Posterior vena cava (tissue), 2 donors: ENCODE results near the gene ENTPD7. TPM values are rescaled to one million over a fixed set of nuclear protein-coding genes. Genes with fewer than 3 reads are reported as not detected.
"Not testable (repeated sequence)": the region's sequence is repeated elsewhere in the genome, so short reads cannot be mapped to it uniquely, and the experiment has no call there.

Experiments used
- DNase-seq: peaks from one replicate; pipeline ENCODE4 v3.0.0-alpha.2; 2020; ENCODE audit warnings: low spot score
- intact Hi-C, 2 donors: fragments of 100-400 bp; cut with DNase I; formaldehyde crosslinking; loops; one replicate each; pipeline versions ENCODE4 v1.14.1 to v1.14.2; 2022 to 2023
- total RNA-seq, 2 donors: library from RNA; stranded (reverse); fragmentation: NEBNext Ultra II Directional; extraction: Animal tissue kit (Norgen Biotek cat#: 25700); gene quantifications; one replicate each; pipeline ENCODE4 v1.2.1, GENCODE V29; 2021
- donor health status: DM: yes; HTN: yes; CAD: no.
- donor health status: DM: yes; HTN: yes; CAD: no.

ENTPD7 gene
- total RNA-seq, 2 donors from 2014 or later, result 8.5 to 10.1 TPM

DNA sequence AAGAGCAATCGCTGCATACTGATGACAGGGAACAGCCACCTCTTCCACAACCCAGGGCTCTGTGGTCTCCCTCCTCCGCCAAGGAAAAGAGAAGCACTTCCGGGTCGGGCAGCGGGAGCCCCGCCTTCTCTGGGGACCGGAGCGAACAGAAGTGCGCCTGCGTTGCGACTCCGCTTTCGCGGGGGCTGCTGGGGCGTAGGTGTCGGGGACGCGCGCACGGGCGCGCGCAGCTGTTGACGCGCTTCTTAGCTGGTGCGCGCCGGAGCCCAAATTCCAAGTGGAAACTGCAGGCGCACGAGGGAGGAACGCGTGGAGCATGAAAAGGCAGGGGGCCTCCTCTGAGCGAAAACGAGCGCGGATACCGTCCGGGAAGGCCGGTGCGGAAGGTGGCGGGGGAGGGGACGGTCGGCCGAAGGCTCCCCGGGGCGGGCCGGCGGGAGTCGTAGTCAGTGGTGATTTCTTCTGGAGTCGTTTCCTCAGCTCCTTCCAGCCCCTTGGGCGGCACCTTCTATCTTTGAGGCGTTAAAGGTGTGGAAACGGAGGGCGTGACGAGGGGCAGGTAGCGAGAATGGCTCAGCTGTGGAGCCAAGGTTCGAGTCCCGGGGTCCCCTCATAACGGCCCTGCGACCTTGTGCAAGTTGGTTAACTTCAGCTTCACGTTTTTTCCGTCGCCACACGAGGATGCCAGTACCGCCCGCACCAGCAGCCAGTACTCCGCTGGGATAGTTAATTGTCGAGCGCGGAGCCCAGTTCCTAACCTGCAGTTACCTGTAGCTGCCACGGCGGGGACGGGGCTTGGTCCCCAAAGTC, 72.9 kb downstream of the ENTPD7 start, which contains the start of the genes COX15 and CUTC:
Gene COX15, minus strand, starts transcription at position 95 of the 810 bp plus-strand sequence. Its CDS starts 78 bp downstream, at position 17.
Gene CUTC, plus strand, starts transcription at position 202 of the 810 bp plus-strand sequence. Its CDS starts 115 bp downstream, at position 317.
- DNase-seq, result peak; percentile 99
- intact Hi-C loops, result no loop called here

DNA sequence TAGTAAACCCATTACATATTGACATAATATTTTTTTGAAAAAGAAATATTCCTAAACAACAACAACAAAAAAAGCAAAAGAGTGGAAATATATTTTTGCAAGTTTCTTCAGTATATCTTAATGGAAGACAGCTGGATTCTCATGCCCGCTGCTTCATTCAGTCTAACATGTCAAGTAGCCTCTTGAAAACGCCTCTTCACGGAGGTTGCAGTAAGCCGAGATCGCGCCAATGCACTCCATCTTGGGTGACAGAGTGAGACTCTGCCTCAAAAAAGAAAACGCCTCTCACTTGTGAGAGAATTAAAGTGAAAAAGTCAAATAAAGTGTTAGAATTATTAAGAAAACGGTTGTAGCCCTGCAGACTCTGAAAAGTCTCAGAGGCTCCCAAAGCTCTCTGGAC, 74.1 kb downstream of the ENTPD7 start:
- no peak for DNase-seq
- intact Hi-C loops, result no loop called here

- DNase-seq, intact Hi-C loops: not testable (repeated sequence)
These were observed 74.8 kb downstream of the ENTPD7 start for GRCh38 chr10:99734111-99734510.

GRCh38 chr10:99740260-99740659, 81.0 kb downstream of the ENTPD7 start:
- DNase-seq, result no peak
- intact Hi-C loops, result no loop called here

DNA sequence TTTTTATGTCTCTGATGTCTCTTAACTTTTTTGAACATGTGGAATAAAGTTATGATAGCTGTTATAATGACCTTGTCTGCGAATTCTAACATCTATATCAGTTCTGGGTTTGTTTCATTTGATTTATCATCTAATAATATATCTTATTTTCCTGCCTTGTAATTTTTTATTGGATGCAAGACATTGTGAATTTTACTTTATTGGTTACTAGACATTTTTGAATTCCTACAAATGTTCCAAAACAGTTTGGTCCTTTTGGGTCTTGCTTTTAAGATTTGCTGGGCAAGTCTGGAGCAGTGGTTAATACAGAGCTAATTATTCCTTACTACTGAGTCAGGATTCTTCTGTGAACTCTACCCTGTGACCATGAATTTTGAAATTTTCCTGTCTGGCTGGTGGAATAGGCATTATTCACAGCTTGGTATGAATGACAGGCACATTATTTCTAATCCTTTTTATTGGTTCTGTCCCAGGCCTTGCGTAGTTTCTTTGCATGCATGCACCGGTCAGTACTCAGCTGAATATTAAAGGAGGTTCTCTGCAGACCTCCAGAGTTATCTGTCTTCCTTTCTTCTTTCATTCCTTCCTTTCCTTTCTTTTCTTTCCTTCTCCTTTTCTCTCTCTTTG, 81.7 kb downstream of the ENTPD7 start:
- intact Hi-C loops, result no loop called here
- DNase-seq, result no peak

DNA sequence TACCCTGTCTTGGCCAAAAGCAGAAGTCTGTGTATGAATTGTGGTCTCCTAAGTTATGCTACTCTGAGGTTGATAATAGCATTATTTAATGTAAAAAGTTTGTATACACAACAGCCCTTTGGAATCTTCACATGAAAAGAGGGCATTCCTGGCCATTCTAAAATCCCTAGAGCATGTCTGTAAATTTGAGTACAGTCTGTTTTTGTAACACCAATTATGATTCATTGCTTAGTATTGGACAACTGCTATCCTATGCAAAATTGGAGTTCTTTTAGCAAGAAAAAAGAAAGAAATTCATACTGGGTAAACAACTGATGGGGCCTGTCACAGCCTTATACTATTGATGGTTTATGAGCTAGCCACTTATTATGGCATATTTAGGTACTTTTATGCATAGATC, 82.9 kb downstream of the ENTPD7 start:
- intact Hi-C loops, result no loop called here
- DNase-seq, result no peak

DNA sequence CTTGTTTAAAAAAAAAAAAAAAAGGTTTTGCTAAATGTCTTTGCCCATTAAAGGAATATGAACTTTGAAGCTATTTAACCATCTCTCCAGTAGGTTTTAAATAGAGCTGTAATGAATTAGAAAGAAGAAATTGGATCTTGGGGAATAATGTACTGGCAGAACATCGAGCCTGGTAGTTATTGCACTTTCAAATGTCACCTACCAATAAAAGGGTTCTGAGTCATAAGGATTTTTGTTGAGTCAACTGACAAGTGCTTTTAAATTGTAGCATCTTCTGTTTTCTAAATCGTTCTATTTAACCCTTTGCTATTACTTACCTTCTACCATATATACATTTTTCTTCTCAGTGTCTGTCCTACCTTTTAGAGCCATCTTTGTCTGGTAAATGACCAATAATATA, 83.4 kb downstream of the ENTPD7 start:
- no peak for DNase-seq
- intact Hi-C loops, result no loop called here

- intact Hi-C loops, result no loop called here
- DNase-seq, result no peak
These were observed 84.5 kb downstream of the ENTPD7 start for GRCh38 chr10:99743841-99744240.

DNA sequence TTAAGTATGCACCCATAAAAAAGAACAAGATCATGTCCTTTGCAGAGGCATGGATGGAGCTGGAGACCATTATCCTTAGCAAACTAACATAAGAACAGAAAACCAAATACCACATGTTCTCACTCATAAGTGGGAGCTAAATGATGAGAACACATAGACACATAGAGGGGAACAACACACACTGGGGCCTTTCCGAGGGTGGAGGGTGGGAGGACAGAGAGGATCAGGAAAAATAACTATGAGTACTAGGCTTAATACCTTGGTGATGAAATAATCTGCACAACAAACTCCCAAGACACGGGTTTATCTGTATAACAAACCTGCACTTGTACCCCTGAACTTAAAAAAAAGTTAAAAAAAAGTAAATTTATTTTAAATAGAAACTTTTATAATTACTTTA, 86.9 kb downstream of the ENTPD7 start:
- intact Hi-C loops, DNase-seq: not testable (repeated sequence)

- no peak for DNase-seq
- intact Hi-C loops, result no loop called here
These were observed 89.6 kb downstream of the ENTPD7 start for GRCh38 chr10:99748823-99749451.

- DNase-seq, result no peak
- intact Hi-C loops, result no loop called here
These were observed 91.3 kb downstream of the ENTPD7 start for GRCh38 chr10:99750641-99751040.

- intact Hi-C loops, result no loop called here
- DNase-seq, result no peak
These were observed 95.4 kb downstream of the ENTPD7 start for GRCh38 chr10:99754670-99755069.

Other genes starting within 250 kb of the ENTPD7 start
- gene GOT1, start 228.9 kb upstream of the ENTPD7 start, total RNA-seq, result 10 to 100 TPM; 13.2 to 13.4 TPM
- gene NKX2-3, start 126.6 kb upstream of the ENTPD7 start, total RNA-seq, result not detected
- gene SLC25A28, start 39.1 kb upstream of the ENTPD7 start, total RNA-seq, result 10 to 100 TPM; 42.2 to 44.3 TPM
- gene COX15, start 72.6 kb downstream of the ENTPD7 start, total RNA-seq, result 10 to 100 TPM; 17.6 to 24.3 TPM
- gene CUTC, start 72.7 kb downstream of the ENTPD7 start, total RNA-seq, result 10 to 100 TPM; 22.6 to 25.7 TPM
- gene ABCC2, start 123.1 kb downstream of the ENTPD7 start, total RNA-seq, result 1 to 10 TPM; 2.1 to 3.3 TPM